Activated CD8-positive, alpha-beta memory T cell treated with anti-CD3 and anti-CD28 coated beads for 4 hours (primary cell): ENCODE data around the gene GCC2.
"Not testable (repeated sequence)": the region's sequence is repeated elsewhere in the genome, so short reads cannot be mapped to it uniquely, and the experiment has no call there.

ENCODE experiments used
- DNase-seq, 2 donors: peaks; one replicate each; pipeline ENCODE4 v3.0.0-alpha.2; 2020; ENCODE audit warnings: low read depth in 2 of 2

Gene GCC2

GRCh38 chr2:108444941-108445840, 3.8 kb upstream of the GCC2 start:
- no peak for DNase-seq

- DNase-seq, result no peak
These were observed 2.3 kb upstream of the GCC2 start for GRCh38 chr2:108446703-108447102.

GRCh38 chr2:108447947-108448677, 894 bp upstream of the GCC2 start:
- no peak for DNase-seq

- no peak for DNase-seq
These were observed 564 bp downstream of the GCC2 start for GRCh38 chr2:108449410-108450130.

- DNase-seq, result no peak
These were observed 1.9 kb downstream of the GCC2 start for GRCh38 chr2:108450863-108451262.

GRCh38 chr2:108451976-108452375, 3.0 kb downstream of the GCC2 start:
- DNase-seq, result no peak

- DNase-seq, result not testable (repeated sequence)
These were observed 4.5 kb downstream of the GCC2 start for GRCh38 chr2:108453530-108453929.

- no peak for DNase-seq
These were observed 5.4 kb downstream of the GCC2 start for GRCh38 chr2:108454440-108454839.

- DNase-seq, result no peak
These were observed 6.6 kb downstream of the GCC2 start for GRCh38 chr2:108455571-108455970.

- DNase-seq, result no peak
These were observed 9.1 kb downstream of the GCC2 start for GRCh38 chr2:108458082-108458481.

GRCh38 chr2:108459441-108459840, 10.4 kb downstream of the GCC2 start:
- no peak for DNase-seq

GRCh38 chr2:108460345-108461037, 11.5 kb downstream of the GCC2 start:
- no peak for DNase-seq

- no peak for DNase-seq
These were observed 28.1 kb downstream of the GCC2 start for GRCh38 chr2:108477099-108477498.

GRCh38 chr2:108485253-108485652, 36.2 kb downstream of the GCC2 start:
- no peak for DNase-seq

GRCh38 chr2:108490506-108491122, 41.6 kb downstream of the GCC2 start:
- no peak for DNase-seq

- no peak for DNase-seq
These were observed 42.8 kb downstream of the GCC2 start for GRCh38 chr2:108491848-108492247.

- no peak for DNase-seq
These were observed 43.4 kb downstream of the GCC2 start for GRCh38 chr2:108492364-108492763.

- not testable (repeated sequence) for DNase-seq
These were observed 47.2 kb downstream of the GCC2 start for GRCh38 chr2:108496167-108496566.

GRCh38 chr2:108507620-108508019, 58.6 kb downstream of the GCC2 start:
- not testable (repeated sequence) for DNase-seq

- DNase-seq, result not testable (repeated sequence)
These were observed 63.4 kb downstream of the GCC2 start for GRCh38 chr2:108512431-108512830.

GRCh38 chr2:108514478-108514877, 65.5 kb downstream of the GCC2 start:
- DNase-seq, result not testable (repeated sequence)
